Naive thymus-derived CD4-positive, alpha-beta T cell (primary cell): ENCODE data around the gene PRIMPOL. TPM values are rescaled to one million over a fixed set of nuclear protein-coding genes. Genes with fewer than 3 reads are reported as not detected.
"Not testable (repeated sequence)": the region's sequence is repeated elsewhere in the genome, so short reads cannot be mapped to it uniquely, and the experiment has no call there.

ENCODE experiments used
- ATAC-seq: fragments of 150-1000 bp; cut with Tn5 transposase; 2 replicates; pipeline ENCODE4 v1.10.0; 2021; ENCODE audit warnings: mild to moderate bottlenecking, moderate library complexity
- CTCF ChIA-PET: fragments of 350-600 bp; sonication (Branson Sonifier 250); formaldehyde crosslinking; loops from one replicate; lab custom pipeline; 2021; ENCODE audit warnings: antibody characterized with exemption; lab: Charles Lee
- POLR2A ChIA-PET: fragments of 350-600 bp; sonication (Branson Sonifier 250); formaldehyde crosslinking; loops from one replicate; lab custom pipeline; 2021; ENCODE audit warnings: antibody characterized with exemption, inconsistent platforms; lab: Charles Lee
- DNase-seq, 9 donors: peaks; one replicate each; pipeline versions ENCODE4 v3.0.0 to v3.0.0-alpha.2; 2020 to 2022; ENCODE audit warnings: mixed read lengths in 1 of 9
- H3K27ac ChIP-seq: one replicate; pipeline ENCODE4 v1.7.0; 2013; ENCODE audit warnings: mild to moderate bottlenecking, low read depth, low read length, moderate library complexity
- H3K27me3 ChIP-seq, 2 donors: one replicate each; pipeline ENCODE4 v1.7.0; 2013; ENCODE audit warnings: low read length in 2 of 2, mild to moderate bottlenecking in 2 of 2, moderate library complexity in 2 of 2; ENCODE audit not compliant: control insufficient read depth in 2 of 2, insufficient read depth in 2 of 2
- H3K36me3 ChIP-seq, 3 experiments: 1 replicate in 2 of 3; 2 replicates in 1 of 3; pipeline ENCODE4 v1.7.0; 2013; ENCODE audit warnings: low read length in 3 of 3, mild to moderate bottlenecking in 3 of 3, moderate library complexity in 1 of 3; ENCODE audit not compliant: insufficient read depth in 3 of 3, control insufficient read depth in 2 of 3
- H3K4me1 ChIP-seq, 2 donors: one replicate each; pipeline ENCODE4 v1.7.0; 2013; ENCODE audit warnings: low read length in 2 of 2, mild to moderate bottlenecking in 2 of 2, moderate library complexity in 1 of 2; ENCODE audit not compliant: control insufficient read depth in 2 of 2, insufficient read depth in 2 of 2
- H3K4me3 ChIP-seq: 2 replicates; pipeline ENCODE4 v1.7.0; 2013; ENCODE audit warnings: mild to moderate bottlenecking, low read length
- H3K9me3 ChIP-seq, 3 experiments: 1 replicate in 2 of 3; 2 replicates in 1 of 3; pipeline ENCODE4 v1.7.0; 2013; ENCODE audit warnings: low read length in 3 of 3; ENCODE audit not compliant: control insufficient read depth in 2 of 3
- H3K27ac Mint-ChIP-seq, 9 donors: one replicate each; pipeline ENCODE4 v1.8.0; 2020 to 2022; ENCODE audit warnings: mixed read lengths in 9 of 9, mild to moderate bottlenecking in 8 of 9, moderate library complexity in 5 of 9, inconsistent platforms in 2 of 9
- H3K27me3 Mint-ChIP-seq, 5 donors: one replicate each; pipeline ENCODE4 v1.8.0; 2021 to 2022; ENCODE audit warnings: mixed read lengths in 5 of 5, mild to moderate bottlenecking in 1 of 5
- H3K36me3 Mint-ChIP-seq, 5 donors: one replicate each; pipeline ENCODE4 v1.8.0; 2020 to 2022; ENCODE audit warnings: mixed read lengths in 5 of 5, mild to moderate bottlenecking in 3 of 5, inconsistent platforms in 1 of 5
- H3K4me1 Mint-ChIP-seq, 7 donors: one replicate each; pipeline ENCODE4 v1.8.0; 2020 to 2022; ENCODE audit warnings: mixed read lengths in 7 of 7, mild to moderate bottlenecking in 3 of 7, inconsistent platforms in 1 of 7
- H3K4me3 Mint-ChIP-seq, 10 donors: one replicate each; pipeline ENCODE4 v1.8.0; 2020 to 2022; ENCODE audit warnings: mild to moderate bottlenecking in 10 of 10, mixed read lengths in 10 of 10, moderate library complexity in 6 of 10, inconsistent platforms in 2 of 10
- H3K9me3 Mint-ChIP-seq, 11 donors: one replicate each; pipeline ENCODE4 v1.8.0; 2020 to 2022; ENCODE audit warnings: mixed read lengths in 11 of 11, mild to moderate bottlenecking in 4 of 11, inconsistent platforms in 1 of 11, moderate library complexity in 1 of 11
- intact Hi-C, 2 donors: fragments of 100-400 bp; cut with micrococcal nuclease; formaldehyde crosslinking; loops; one replicate each; pipeline ENCODE4 v1.15.1; 2023
- polyA plus RNA-seq, 2 donors: library from polyadenylated mRNA; unstranded; fragments of 300-500 nt; fragmentation: Illumina TruSeq; gene quantifications; one replicate each; pipeline ENCODE4 v1.2.3, GENCODE V29; 2021
- total RNA-seq, 6 experiments: library from RNA in 5 of 6; stranded (reverse) in 5 of 6; gene quantifications; 1 replicate in 5 of 6; 2 replicates in 1 of 6; pipeline ENCODE4 v1.2.3 and lab custom pipeline; 2021 to 2026

Gene PRIMPOL
- total and polyA plus RNA-seq, 7 experiments from 2014 or later: 12.1 to 19.3 (median 16.5) TPM

- peak overlapping the region in 6 of 9 donors; percentile 32 to 83 (median 64) for H3K27ac Mint-ChIP-seq
- H3K27ac ChIP-seq, CTCF ChIA-PET, H3K9me3 Mint-ChIP-seq, H3K27me3 Mint-ChIP-seq, DNase-seq, ATAC-seq, POLR2A ChIA-PET, H3K27me3 ChIP-seq, H3K4me3 ChIP-seq, H3K9me3 ChIP-seq, intact Hi-C loops: not testable (repeated sequence)
- peaks cover 14 to 28% of the 10 kb centered on the region in 2 donors for H3K4me1 ChIP-seq
- peaks cover 4 to 54% (median 32%) of the 10 kb centered on the region in 5 donors for H3K36me3 Mint-ChIP-seq
- H3K36me3 ChIP-seq: peaks cover 0 to 15% (median 9%) of the 10 kb centered on the region in 3 experiments
- peak overlapping the region in 6 of 10 donors; percentile 8 to 62 (median 46) for H3K4me3 Mint-ChIP-seq
- peaks cover 35 to 52% (median 45%) of the 10 kb centered on the region in 7 donors for H3K4me1 Mint-ChIP-seq
Measured at GRCh38 chr4:184624504-184624903, 25.0 kb upstream of the PRIMPOL start.

- Histone ChIP-seq H3K4me3 (no peak overlapping the region), H3K9me3 (no peaks in the 10 kb centered on the region), H3K27me3 (no peaks in the 10 kb centered on the region), H3K4me1 (peaks cover 14 to 28% of the 10 kb centered on the region in 2 donors), H3K36me3 (peaks cover 3 to 20% (median 14%) of the 10 kb centered on the region in 3 experiments), H3K27ac (no peak overlapping the region)
- H3K36me3 Mint-ChIP-seq: peaks cover 4 to 55% (median 35%) of the 10 kb centered on the region in 5 donors
- H3K4me1 Mint-ChIP-seq: peaks cover 35 to 52% (median 45%) of the 10 kb centered on the region in 7 donors
- intact Hi-C loops: loop anchor here in 1 of 2 donors (5.0 kb wide), 1 partner anchor 43 kb away; no protein-coding TSS in a partner anchor
- POLR2A ChIA-PET: interaction anchor here (0.6 kb wide), 1 partner anchor 82 kb away, joined by 8 read pairs; no protein-coding TSS in a partner anchor
- H3K4me3 Mint-ChIP-seq: peak overlapping the region in 8 of 10 donors; percentile 1 to 62 (median 40)
- DNase-seq (peak in 5 of 9 donors; percentile 7 to 55 (median 43)), ATAC-seq (peak; percentile 63)
- CTCF ChIA-PET: no interaction called here
- no peaks in the 10 kb centered on the region for H3K27me3 Mint-ChIP-seq
- H3K9me3 Mint-ChIP-seq: no peaks in the 10 kb centered on the region
- peak overlapping the region in 8 of 9 donors; percentile 29 to 83 (median 52) for H3K27ac Mint-ChIP-seq
Measured at GRCh38 chr4:184624972-184625554, 24.5 kb upstream of the PRIMPOL start.

GRCh38 chr4:184625783-184626596 is 23.5 kb upstream of the PRIMPOL start:
- H3K9me3 Mint-ChIP-seq, H3K27ac ChIP-seq, H3K9me3 ChIP-seq, H3K27me3 Mint-ChIP-seq, POLR2A ChIA-PET, H3K4me3 ChIP-seq, H3K27me3 ChIP-seq: not testable (repeated sequence)
- CTCF ChIA-PET: interaction anchor here (0.5 kb wide), 1 partner anchor 94 kb away, joined by 3 read pairs; no protein-coding TSS in a partner anchor
- Histone ChIP-seq H3K36me3 (peaks cover 4 to 29% (median 24%) of the 10 kb centered on the region in 3 experiments), H3K4me1 (peaks cover 14 to 28% of the 10 kb centered on the region in 2 donors)
- intact Hi-C loops: loop anchor here in 1 of 2 donors (5.0 kb wide), 1 partner anchor 44 kb away; no protein-coding TSS in a partner anchor
- peak overlapping the region in 7 of 10 donors; percentile 15 to 70 (median 61) for H3K4me3 Mint-ChIP-seq
- H3K36me3 Mint-ChIP-seq: peaks cover 8 to 59% (median 41%) of the 10 kb centered on the region in 5 donors
- H3K4me1 Mint-ChIP-seq: peaks cover 33 to 52% (median 45%) of the 10 kb centered on the region in 7 donors
- DNase-seq (peak in 4 of 9 donors; percentile 2 to 42 (median 25)), ATAC-seq (peak; percentile 38)
- peak overlapping the region; percentile 32 to 80 (median 58) for H3K27ac Mint-ChIP-seq

- Histone ChIP-seq H3K27ac (no peak overlapping the region), H3K9me3 (no peaks in the 10 kb centered on the region), H3K36me3 (peaks cover 4 to 29% (median 29%) of the 10 kb centered on the region in 3 experiments), H3K4me1 (peaks cover 14 to 28% of the 10 kb centered on the region in 2 donors), H3K27me3 (no peaks in the 10 kb centered on the region), H3K4me3 (no peak overlapping the region)
- intact Hi-C loops: loop anchor here in 1 of 2 donors (5.0 kb wide), 1 partner anchor 46 kb away; no protein-coding TSS in a partner anchor
- Mint-ChIP-seq H3K27me3 (no peaks in the 10 kb centered on the region), H3K4me3 (no peak overlapping the region), H3K9me3 (no peaks in the 10 kb centered on the region), H3K27ac (peak overlapping the region in 4 of 9 donors; percentile 20 to 69 (median 52)), H3K36me3 (peaks cover 8 to 57% (median 52%) of the 10 kb centered on the region in 5 donors), H3K4me1 (peaks cover 33 to 52% (median 45%) of the 10 kb centered on the region in 7 donors)
- DNase-seq: no peak
- ChIA-PET POLR2A (interaction anchor here (0.9 to 1.9 kb wide), 3 partner anchors 10 to 22 kb away, joined by 3 to 4 read pairs (median 3); partner anchors contain the start of genes CASP3 and PRIMPOL), CTCF (no interaction called here)
- no peak for ATAC-seq
Measured at GRCh38 chr4:184628103-184628502, 21.4 kb upstream of the PRIMPOL start.

- H3K4me1 ChIP-seq: no peaks in the 10 kb centered on the region
- H3K27me3 Mint-ChIP-seq: no peaks in the 10 kb centered on the region
- peak overlapping the region in 4 of 9 donors; percentile 0 to 71 (median 46) for H3K27ac Mint-ChIP-seq
- ChIA-PET CTCF (no interaction called here), POLR2A (interaction anchor here (0.7 kb wide), 1 partner anchor 563 kb away, joined by 3 read pairs; no protein-coding TSS in a partner anchor)
- H3K9me3 ChIP-seq: no peaks in the 10 kb centered on the region
- H3K27me3 ChIP-seq: no peaks in the 10 kb centered on the region
- no peak overlapping the region for H3K4me3 Mint-ChIP-seq
- H3K9me3 Mint-ChIP-seq: no peaks in the 10 kb centered on the region
- intact Hi-C loops: loop anchor here in 1 of 2 donors (2.0 kb wide), 1 partner anchor 16 kb away; the partner anchor contains the start of genes CASP3 and PRIMPOL
- peaks cover 11 to 64% (median 57%) of the 10 kb centered on the region in 3 experiments for H3K36me3 ChIP-seq
- ATAC-seq (no peak), DNase-seq (no peak)
- peaks cover 4 to 20% (median 11%) of the 10 kb centered on the region in 7 donors for H3K4me1 Mint-ChIP-seq
- H3K27ac ChIP-seq: no peak overlapping the region
- peaks cover 9 to 68% (median 48%) of the 10 kb centered on the region in 5 donors for H3K36me3 Mint-ChIP-seq
- no peak overlapping the region for H3K4me3 ChIP-seq
Measured at GRCh38 chr4:184632842-184633241, 16.7 kb upstream of the PRIMPOL start.

- ATAC-seq (no peak), DNase-seq (no peak)
- Mint-ChIP-seq H3K9me3 (no peaks in the 10 kb centered on the region), H3K4me1 (peaks cover 11 to 38% (median 23%) of the 10 kb centered on the region in 7 donors), H3K27me3 (no peaks in the 10 kb centered on the region), H3K4me3 (no peak overlapping the region), H3K27ac (no peak overlapping the region), H3K36me3 (peaks cover 10 to 53% (median 47%) of the 10 kb centered on the region in 5 donors)
- H3K4me3 ChIP-seq: no peak overlapping the region
- H3K36me3 ChIP-seq: peaks cover 11 to 47% (median 38%) of the 10 kb centered on the region in 3 experiments
- peaks cover 0 to 5% of the 10 kb centered on the region in 2 donors for H3K4me1 ChIP-seq
- no peak overlapping the region for H3K27ac ChIP-seq
- POLR2A ChIA-PET: no interaction called here
- H3K27me3 ChIP-seq: no peaks in the 10 kb centered on the region
- intact Hi-C loops: no loop called here
- CTCF ChIA-PET: no interaction called here
- H3K9me3 ChIP-seq: no peaks in the 10 kb centered on the region
Measured at GRCh38 chr4:184635381-184635780, 14.2 kb upstream of the PRIMPOL start.
